ENCODE results near the gene MEN1.
"Not testable (repeated sequence)": the region's sequence is repeated elsewhere in the genome, so short reads cannot be mapped to it uniquely, and the experiment has no call there.

MEN1 gene

DNA sequence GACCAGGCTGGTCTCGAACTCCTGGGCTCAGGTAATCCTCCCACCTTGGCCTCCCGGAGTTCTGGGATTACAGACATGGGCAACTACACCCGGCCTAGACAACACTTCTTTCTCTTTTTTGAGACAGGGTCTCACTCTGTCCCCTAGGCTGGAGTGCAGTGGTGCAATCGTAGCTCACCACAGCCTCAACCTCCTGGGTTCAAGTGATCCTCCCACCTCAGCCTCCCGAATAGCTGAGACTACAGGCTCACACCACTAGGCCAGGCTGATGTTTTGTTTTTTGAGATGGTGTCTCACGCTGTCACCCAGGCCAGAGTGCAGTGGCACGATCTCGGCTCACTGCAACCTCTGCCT lies 35.4 kb upstream of the MEN1 start:
- DNase-seq (ENCODE audit: low read depth in 3 of 3): not testable (repeated sequence)

- no peak for DNase-seq (ENCODE audit: low read depth in 3 of 3)
Measured at GRCh38 chr11:64845129-64845775, 34.9 kb upstream of the MEN1 start.

DNA sequence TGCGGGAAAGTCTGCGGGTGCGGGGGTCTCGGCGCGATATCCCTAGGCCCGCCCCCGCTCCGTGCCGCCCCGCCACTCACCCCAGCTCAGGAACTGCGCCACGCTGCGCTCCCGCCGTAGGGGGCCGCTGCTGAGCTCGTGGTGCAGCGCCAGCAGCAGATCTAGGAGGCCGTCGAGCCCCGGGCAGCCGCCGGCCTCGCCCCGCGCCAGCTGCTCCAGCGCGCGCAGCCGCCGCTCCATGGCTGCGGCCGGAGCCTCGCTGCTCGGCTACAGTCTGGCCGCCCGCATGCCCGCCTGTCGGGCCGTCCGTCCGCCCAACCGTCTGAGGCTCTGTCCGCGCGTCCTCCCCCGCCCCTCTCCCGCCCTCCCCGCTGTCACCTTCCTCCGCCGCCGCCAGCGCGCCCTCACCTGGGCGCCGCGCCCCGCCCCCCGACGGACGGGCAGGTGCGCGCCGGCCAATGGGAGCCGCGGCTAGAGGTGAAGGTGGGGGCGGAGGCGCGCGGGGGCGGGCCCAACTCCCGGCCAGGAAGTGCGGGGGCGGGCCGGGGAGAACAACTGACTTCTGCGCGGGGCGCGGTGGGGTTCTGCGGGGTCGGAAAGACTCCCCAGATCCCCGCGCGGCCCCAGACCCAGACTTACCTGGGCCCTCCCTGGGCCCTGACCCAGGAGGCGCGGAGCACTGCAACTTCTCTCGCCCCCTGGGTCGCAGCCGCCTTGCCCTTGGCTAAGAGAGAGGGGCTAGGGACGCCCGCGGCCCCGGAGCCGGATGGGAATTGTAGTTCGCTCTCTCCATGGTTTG lies 34.2 kb upstream of the MEN1 start, which contains the start of gene CDC42BPG:
CDC42BPG (minus strand) TSS at position 324 of the 799 bp plus-strand sequence; CDS start at position 240, 84 bp downstream.
- DNase-seq (ENCODE audit: low read depth in 3 of 3): no peak

GRCh38 chr11:64843686-64844329 lies 33.5 kb upstream of the MEN1 start:
- DNase-seq (ENCODE audit: low read depth in 3 of 3): no peak

GRCh38 chr11:64842851-64843685 lies 32.7 kb upstream of the MEN1 start:
- no peak for DNase-seq (ENCODE audit: low read depth in 3 of 3)

DNA sequence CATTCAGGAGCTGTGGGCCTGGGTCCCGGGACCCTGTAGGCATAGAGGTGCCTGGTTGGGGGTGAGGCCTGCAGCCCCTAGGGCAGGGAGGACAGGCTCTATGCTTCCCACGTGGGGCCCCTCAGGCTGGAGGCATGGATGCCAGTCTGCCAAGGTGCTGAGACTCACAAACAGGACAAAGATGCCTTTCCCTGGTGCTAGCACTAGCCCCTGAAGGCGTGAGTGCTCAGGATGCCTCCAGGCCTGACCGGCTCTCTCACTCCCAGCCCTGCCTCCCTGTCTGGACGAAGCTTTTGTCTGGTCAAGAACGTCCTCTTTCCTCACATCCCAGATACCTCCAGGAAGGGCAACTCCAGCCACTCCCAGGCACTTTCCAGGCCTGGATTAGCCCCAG lies 32.0 kb upstream of the MEN1 start:
- DNase-seq (ENCODE audit: low read depth in 3 of 3): no peak

DNA sequence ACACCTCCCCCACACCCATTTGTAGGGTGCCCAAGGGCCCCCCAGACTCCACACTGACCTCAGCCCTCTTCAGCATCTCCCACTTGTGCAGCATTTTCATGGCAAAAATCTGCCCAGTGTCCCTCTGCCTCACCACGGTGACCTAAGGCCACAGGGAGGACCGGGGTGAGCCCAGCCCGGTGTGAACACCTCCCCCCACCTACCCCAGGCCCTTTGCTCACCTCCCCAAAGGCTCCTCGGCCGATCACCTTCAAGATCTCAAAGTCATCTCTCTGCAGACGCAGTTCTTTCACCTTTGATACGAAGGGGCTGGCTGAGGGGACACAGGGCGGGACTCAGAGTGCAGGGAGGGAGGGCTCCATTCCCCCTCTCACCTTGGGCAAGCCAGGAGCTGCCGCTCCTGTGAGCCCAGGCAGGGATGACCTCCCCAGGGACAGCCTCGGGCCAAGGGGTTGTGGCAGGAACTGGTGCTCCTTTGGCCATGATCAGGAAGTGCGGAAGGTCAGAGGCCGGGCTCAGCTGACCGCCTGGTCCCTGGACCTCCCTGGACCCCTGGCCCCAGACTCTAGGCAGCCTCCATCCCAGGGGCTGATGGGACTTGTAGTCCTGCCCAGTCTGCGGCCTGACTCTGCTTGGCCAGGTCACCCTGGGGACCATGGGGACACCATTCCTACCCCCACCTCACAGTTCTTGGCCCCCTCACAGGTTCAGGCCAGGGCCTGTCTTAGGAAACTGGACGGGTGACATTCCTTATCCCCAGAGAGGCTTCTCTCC lies 31.4 kb upstream of the MEN1 start:
- DNase-seq (ENCODE audit: low read depth in 3 of 3): no peak

DNA sequence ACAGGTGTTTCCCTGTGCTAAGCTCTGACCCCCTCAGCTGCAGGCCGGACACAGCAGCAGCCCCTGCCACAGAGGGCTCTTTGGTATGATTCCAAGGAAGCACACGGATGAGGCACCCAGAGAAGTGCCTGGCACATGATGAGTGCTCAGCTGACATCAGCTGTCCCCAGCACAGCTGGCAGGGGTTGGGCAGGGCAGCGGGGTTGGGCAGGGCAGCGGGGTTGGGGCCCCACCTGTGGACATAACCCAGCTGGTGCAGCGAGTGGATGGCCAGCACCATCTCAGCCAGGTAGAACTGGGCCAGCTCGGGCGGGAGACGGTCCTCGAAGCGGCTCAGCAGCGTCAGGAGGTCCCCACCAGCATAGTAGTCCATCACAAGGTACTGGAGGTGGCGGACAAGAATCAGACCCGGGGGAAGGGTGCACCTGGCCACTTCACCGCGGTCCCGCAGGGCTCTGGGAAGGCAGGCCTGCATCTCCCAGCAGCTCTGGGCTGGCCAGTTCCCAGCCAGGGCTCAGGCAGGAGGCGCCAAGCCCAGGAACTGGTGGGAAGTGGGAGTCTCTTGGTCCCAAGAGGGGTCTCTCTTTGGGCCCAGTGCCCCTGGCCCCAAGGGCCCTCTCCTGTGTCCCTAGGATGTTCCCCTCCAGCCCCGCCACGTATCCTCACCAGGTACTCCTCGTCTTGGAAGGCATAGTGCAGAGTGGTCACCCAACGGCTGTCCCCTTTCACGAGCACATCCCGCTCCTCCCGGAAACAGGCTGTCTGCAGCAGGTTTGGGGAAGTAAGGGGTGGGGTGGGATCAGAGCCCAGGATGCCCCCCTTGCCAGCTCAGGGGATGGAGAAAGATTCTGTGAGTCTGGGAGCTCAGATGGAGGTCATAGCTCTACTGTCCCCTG lies 29.8 kb upstream of the MEN1 start:
- no peak for DNase-seq (ENCODE audit: low read depth in 3 of 3)

GRCh38 chr11:64839335-64839734 lies 29.0 kb upstream of the MEN1 start:
- DNase-seq (ENCODE audit: low read depth in 3 of 3): no peak

DNA sequence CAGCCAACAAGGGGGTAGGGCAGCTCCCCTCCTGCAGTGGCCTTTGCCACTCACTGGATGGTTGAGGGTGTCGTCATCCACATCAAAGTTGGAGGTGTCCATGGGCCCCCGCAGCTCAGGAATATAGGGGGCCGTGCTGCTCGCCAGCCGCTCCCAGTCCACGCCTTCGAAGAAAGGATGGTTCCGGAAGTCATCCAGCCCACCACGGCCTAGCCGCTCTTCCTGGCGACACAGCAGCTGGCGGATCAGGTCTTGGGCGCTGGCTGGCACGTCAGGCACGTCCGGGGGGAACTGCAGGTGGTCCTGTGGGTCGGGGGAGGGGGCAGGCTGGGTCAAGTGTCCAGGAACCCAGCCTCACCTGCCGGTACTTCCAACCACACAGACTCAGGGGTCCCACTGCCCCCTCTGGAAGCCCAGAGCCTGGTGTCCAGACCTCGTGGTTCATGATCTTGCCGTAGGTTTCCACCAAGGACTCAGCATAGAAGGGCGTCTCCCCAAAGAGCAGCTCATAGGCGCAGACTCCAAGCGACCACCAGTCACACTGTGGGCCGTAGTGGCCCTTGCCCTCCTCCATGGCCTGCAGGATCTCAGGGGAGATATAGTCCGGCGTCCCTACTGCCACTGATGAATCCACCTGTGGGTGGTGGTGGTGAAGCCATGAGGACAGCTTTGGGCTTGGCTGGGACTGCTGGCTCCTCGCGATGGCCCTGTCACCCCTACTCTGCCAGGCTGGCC lies 28.4 kb upstream of the MEN1 start:
- DNase-seq (ENCODE audit: low read depth in 3 of 3): no peak

- no peak for DNase-seq (ENCODE audit: low read depth in 3 of 3)
Measured at GRCh38 chr11:64837887-64838351, 27.6 kb upstream of the MEN1 start.

DNA sequence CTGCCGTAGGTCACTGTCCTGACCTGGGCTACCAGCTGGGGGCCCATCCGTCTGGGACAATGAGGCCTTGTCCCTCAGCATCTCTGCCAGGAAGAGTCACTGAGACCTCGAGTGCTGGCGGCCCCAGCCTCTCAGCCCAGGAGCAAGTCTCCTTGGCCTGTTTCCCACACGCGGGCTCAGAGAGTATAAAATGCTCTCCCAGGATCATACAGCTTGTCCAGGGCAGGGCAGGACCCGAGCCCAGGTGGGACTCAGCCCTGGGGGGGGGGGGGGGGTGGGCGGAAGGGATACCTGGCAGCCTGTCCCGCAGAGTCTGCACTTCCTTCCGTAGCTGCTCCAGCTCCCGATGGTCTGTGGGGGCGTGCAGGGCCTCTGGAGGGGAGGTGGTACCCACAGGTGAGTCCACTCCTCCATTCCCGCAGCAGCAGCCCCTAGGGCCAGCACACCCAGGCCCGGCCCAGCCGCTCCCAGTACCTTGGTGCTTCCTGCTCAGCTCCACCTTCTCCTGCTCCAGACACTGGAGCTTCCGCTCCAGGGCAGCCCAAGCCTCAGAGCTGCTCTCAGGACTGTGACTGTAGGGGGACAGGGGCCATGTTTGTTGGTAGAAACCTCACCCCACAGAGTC lies 26.2 kb upstream of the MEN1 start:
- no peak for DNase-seq (ENCODE audit: low read depth in 3 of 3)

- DNase-seq (ENCODE audit: low read depth in 3 of 3): no peak
Measured at GRCh38 chr11:64835616-64836447, 25.5 kb upstream of the MEN1 start.

DNA sequence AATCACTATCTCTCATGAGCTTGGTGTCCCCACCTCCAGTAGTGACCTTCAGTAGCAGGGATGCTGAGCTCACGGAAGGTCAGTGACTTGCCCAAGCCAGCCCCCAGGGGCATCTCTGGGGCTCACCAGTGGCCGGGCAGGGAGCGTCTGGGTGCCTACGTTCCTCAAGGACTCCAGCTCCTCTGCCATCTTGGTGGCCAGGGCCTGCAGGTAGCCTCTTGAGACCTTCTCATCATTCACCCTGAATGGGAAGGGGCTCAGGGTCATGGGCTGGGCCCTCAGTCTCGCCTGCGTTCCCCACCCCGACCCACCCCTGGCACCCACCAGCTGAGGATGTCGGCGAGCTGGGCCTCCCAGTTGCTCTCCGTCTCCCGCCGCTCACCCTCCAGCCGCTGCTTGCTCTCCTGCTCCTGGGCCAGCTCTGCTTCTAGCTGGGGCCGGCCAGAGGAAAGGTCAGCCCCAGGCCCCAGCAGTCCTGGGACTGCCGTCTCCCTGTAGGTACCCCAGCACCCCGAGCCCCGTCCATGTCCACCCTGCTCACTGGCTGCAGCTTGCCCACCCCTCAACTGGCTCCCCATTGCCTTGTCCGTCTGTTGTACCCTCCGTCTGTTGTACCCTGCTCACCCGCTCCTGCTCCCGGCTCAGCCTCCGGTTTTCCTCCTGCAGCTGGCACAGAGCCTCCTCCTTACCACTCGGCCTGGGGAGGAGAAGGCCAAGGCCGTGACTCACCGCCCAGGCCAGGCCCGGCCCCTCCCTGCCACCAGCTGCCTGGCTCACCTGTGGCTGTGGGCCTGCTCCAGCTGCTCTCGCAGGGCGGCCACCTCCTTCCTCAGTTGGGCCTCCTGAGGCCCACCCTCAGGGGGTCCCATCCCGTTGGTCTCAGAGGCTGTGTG lies 24.6 kb upstream of the MEN1 start:
- DNase-seq (ENCODE audit: low read depth in 3 of 3): no peak

DNA sequence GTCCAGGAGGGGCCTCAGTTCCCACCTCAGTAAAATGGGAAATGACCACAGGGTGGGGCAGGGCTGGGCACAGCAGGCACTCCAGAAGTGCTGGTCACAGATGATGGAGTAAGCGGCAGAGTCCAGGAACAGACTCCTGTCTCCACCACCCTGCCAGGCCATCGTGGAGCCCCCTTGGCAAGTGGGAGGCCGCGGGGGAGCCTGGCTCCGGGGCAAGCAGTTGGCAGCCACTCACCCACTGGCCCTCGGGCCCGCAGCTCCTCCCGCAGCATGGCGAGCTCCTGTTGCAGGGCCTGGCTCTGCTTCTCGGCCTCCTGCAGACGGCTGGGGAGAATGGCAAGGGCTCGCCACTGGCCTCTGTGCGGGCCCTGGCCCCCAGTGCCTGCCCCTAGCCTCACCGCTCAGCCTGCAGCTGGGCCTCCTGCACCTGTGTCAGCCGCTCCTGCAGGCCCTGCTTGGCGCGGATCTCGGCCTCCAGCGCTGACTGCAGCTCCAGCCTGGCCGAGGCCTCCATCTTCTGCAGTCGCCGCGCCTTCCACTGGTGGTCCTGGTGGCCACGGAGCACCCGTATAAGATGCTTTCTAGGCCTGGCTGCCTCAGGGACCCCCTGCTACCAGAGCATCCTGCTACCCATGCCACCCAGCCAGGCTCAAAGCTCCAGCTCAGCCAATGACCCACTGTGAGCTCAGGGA lies 23.8 kb upstream of the MEN1 start:
- DNase-seq (ENCODE audit: low read depth in 3 of 3): no peak

- no peak for DNase-seq (ENCODE audit: low read depth in 3 of 3)
Measured at GRCh38 chr11:64833509-64833908, 23.2 kb upstream of the MEN1 start.

DNA sequence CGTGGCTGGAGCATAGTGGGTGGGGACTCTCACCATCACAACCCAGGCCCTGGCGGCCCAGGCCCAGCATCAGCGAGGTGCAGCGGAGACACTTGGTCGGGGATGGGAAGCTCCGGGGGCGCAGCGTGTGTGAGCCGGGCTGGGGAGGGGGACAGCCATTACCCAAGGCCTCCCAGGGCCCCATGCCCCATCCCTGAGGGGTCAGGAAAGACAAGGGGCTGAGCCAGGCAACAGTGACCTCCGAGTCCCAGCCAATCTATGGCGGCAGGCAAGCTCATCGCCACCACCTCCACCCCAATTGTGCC lies 22.8 kb upstream of the MEN1 start:
- no peak for DNase-seq (ENCODE audit: low read depth in 3 of 3)
